IMR-90 (cell line): ENCODE measurements around the gene TINAGL1.

Experiments used
- BHLHE40 ChIP-seq: fragments of 150-350 bp; IDR thresholded peaks from 2 replicates; pipeline ENCODE4 v1.6.1; 2016; ENCODE audit warnings: mild to moderate bottlenecking, low read depth, low read length
- FOS ChIP-seq: fragments of 150-350 bp; IDR thresholded peaks from 2 replicates; pipeline ENCODE4 v1.6.1; 2016; ENCODE audit warnings: low read depth, low read length
- MAFK ChIP-seq: IDR thresholded peaks from 2 replicates; pipeline ENCODE4 v1.6.1; 2012; ENCODE audit warnings: low read depth, low read length, improper control_type of control experiment
- POLR2A ChIP-seq: IDR thresholded peaks from 2 replicates; pipeline ENCODE4 v1.6.1; 2012; ENCODE audit warnings: mild to moderate bottlenecking, low read depth, low read length
- RAD21 ChIP-seq: IDR thresholded peaks from 2 replicates; pipeline ENCODE4 v1.6.1; 2012; ENCODE audit warnings: low read length, improper control_type of control experiment
- TF ChIP-seq, protein P1 (sequence below): conservative IDR thresholded peaks from 2 replicates; pipeline ENCODE4 v1.5.1; 2012; ENCODE audit warnings: mild to moderate bottlenecking, low read depth, low read length, improper control_type of control experiment

DNA sequence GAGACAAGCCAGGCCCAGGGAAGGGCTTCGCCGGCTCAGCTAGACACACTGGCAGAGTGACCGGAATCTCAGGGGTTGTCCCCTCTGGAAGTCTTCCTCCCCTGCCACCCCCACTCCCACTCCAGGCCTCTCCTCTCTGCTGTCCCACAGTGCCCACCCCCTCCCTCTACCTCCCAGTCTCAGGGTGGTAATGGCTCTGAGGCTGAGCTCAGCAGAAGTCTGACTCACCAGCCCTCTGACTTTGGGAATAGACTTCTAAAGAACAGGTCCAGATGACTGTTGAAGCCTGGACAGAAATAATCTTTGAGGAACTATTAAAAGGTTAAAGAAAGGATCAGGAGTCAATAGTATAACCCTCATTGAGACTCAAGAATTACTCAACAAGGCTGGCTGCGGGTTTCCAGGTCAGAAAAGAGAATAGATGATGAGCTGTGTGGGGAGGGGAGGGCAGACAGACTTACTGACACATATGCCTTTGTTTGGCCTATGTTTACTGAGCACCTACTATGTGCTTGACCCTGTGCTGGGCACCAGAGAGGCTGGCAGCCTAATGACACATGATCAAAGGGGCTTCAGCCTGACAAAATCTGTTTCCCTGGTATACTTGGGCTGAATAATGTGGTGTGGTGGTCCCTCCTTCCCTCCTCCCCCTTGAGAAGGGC is 49.4 kb downstream of the TINAGL1 start:
- TF ChIP-seq, protein P1, sequence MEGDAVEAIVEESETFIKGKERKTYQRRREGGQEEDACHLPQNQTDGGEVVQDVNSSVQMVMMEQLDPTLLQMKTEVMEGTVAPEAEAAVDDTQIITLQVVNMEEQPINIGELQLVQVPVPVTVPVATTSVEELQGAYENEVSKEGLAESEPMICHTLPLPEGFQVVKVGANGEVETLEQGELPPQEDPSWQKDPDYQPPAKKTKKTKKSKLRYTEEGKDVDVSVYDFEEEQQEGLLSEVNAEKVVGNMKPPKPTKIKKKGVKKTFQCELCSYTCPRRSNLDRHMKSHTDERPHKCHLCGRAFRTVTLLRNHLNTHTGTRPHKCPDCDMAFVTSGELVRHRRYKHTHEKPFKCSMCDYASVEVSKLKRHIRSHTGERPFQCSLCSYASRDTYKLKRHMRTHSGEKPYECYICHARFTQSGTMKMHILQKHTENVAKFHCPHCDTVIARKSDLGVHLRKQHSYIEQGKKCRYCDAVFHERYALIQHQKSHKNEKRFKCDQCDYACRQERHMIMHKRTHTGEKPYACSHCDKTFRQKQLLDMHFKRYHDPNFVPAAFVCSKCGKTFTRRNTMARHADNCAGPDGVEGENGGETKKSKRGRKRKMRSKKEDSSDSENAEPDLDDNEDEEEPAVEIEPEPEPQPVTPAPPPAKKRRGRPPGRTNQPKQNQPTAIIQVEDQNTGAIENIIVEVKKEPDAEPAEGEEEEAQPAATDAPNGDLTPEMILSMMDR, result no peak
- TF ChIP-seq RAD21 (no peak), FOS (no peak), POLR2A (no peak), BHLHE40 (no peak), MAFK (peak; percentile 17; the same call in 1 of the 2 replicates)
